ENCODE measurements around the gene BMP3. TPM values are rescaled to one million over a fixed set of nuclear protein-coding genes. Genes with fewer than 3 reads are reported as not detected.
A peak's percentile ranks its signal among the peaks of the same experiment; 100 is the strongest.

BMP3 gene
- total RNA-seq, 6 donors from 2014 or later = 3.1 to 14.9 (median 9.1) TPM

- DNase-seq (no peak), ATAC-seq (ENCODE audit: low FRiP score in 2 of 2) (peak in 1 of 2 donors; percentile 21)
- WGBS, 2 donors = 68 to 75% methylated on average over 4 of the region's 4 CpGs
- no peak overlapping the region for H3K27ac ChIP-seq
- H3K4me3 ChIP-seq = no peak overlapping the region
- H3K9me3 ChIP-seq = no peaks in the 10 kb centered on the region
- H3K36me3 ChIP-seq = no peaks in the 10 kb centered on the region
- TF ChIP-seq POLR2AphosphoS5 (IDR thresholded peaks at IDR 0.05) (no peak), CTCF (IDR thresholded peaks at IDR 0.05) (no peak)
- H3K4me1 ChIP-seq = peaks cover 0 to 6% (median 0%) of the 10 kb centered on the region in 4 donors
- no peaks in the 10 kb centered on the region for H3K27me3 ChIP-seq
Observed at GRCh38 chr4:81049330-81049729, 18.8 kb downstream of the BMP3 start.

- 39 to 46% methylated on average over 3 of the region's 3 CpGs for WGBS, 2 donors
- peaks cover 0 to 6% (median 0%) of the 10 kb centered on the region in 4 donors for H3K4me1 ChIP-seq
- H3K27me3 ChIP-seq = no peaks in the 10 kb centered on the region
- no peaks in the 10 kb centered on the region for H3K36me3 ChIP-seq
- TF ChIP-seq POLR2A (IDR thresholded peaks at IDR 0.05) (no peak), EP300 (IDR thresholded peaks at IDR 0.05) (no peak), CTCF (IDR thresholded peaks at IDR 0.05) (no peak), POLR2AphosphoS5 (IDR thresholded peaks at IDR 0.05) (no peak)
- DNase-seq (no peak), ATAC-seq (ENCODE audit: low FRiP score in 2 of 2) (peak in 1 of 2 donors; percentile 29)
- no peak overlapping the region for H3K4me3 ChIP-seq
- H3K9me3 ChIP-seq = no peaks in the 10 kb centered on the region
- no peak overlapping the region for H3K27ac ChIP-seq
Observed at GRCh38 chr4:81049907-81050306, 19.4 kb downstream of the BMP3 start.

- Histone ChIP-seq H3K9me3 (no peaks in the 10 kb centered on the region), H3K27me3 (no peaks in the 10 kb centered on the region), H3K4me3 (no peak overlapping the region), H3K27ac (no peak overlapping the region), H3K36me3 (no peaks in the 10 kb centered on the region), H3K4me1 (peaks cover 0 to 6% (median 0%) of the 10 kb centered on the region in 4 donors)
- TF ChIP-seq EP300 (IDR thresholded peaks at IDR 0.05) (no peak), CTCF (IDR thresholded peaks at IDR 0.05) (peak; percentile 35 to 62 (median 50)), POLR2AphosphoS5 (IDR thresholded peaks at IDR 0.05) (no peak)
- DNase-seq = peak in 1 of 2 donors; percentile 68
- ATAC-seq (ENCODE audit: low FRiP score in 2 of 2) = peak; percentile 65 to 77
- 59 to 63% methylated on average over 7 of the region's 7 CpGs for WGBS, 2 donors
Observed at GRCh38 chr4:81052119-81053068, 21.9 kb downstream of the BMP3 start.

- Histone ChIP-seq H3K27ac (no peak overlapping the region), H3K4me1 (no peaks in the 10 kb centered on the region), H3K36me3 (no peaks in the 10 kb centered on the region), H3K27me3 (no peaks in the 10 kb centered on the region), H3K4me3 (no peak overlapping the region), H3K9me3 (no peaks in the 10 kb centered on the region)
- TF ChIP-seq POLR2A (IDR thresholded peaks at IDR 0.05) = no peak
- no peak for TF ChIP-seq EP300 (IDR thresholded peaks at IDR 0.05)
- no peak for TF ChIP-seq POLR2AphosphoS5 (IDR thresholded peaks at IDR 0.05)
- no peak for TF ChIP-seq CTCF (IDR thresholded peaks at IDR 0.05)
- DNase-seq = no peak
- no peak for ATAC-seq (ENCODE audit: low FRiP score in 2 of 2)
- 64 to 67% methylated on average over 1 of the region's 1 CpG for WGBS, 2 donors
Observed at GRCh38 chr4:81058621-81059020, 28.1 kb downstream of the BMP3 start.
